CD4-positive, alpha-beta T cell treated with Interleukin-17A for 1 hour (primary cell): ENCODE measurements around the gene CDON.
"Not testable (repeated sequence)": the region's sequence is repeated elsewhere in the genome, so short reads cannot be mapped to it uniquely, and the experiment has no call there.

Experiments
- DNase-seq: peaks from one replicate; pipeline ENCODE4 v3.0.0-alpha.2; 2020

Gene CDON

GRCh38 chr11:125921042-125921441, 141.6 kb downstream of the CDON start:
- DNase-seq: no peak

GRCh38 chr11:125918140-125918840, 144.4 kb downstream of the CDON start:
- no peak for DNase-seq

GRCh38 chr11:125916683-125917347, 145.9 kb downstream of the CDON start:
- no peak for DNase-seq

GRCh38 chr11:125914601-125915000, 148.1 kb downstream of the CDON start:
- DNase-seq: not testable (repeated sequence)

GRCh38 chr11:125910226-125910849, 152.3 kb downstream of the CDON start:
- DNase-seq: no peak
